T-cell (primary cell): ENCODE results near the gene ABCC1. TPM values are rescaled to one million over a fixed set of nuclear protein-coding genes. Genes with fewer than 3 reads are reported as not detected.

ENCODE experiments used
- ATAC-seq, 4 experiments: fragments of 200-7000 bp in 3 of 4; fragments of 150-1000 bp in 1 of 4; cut with Tn5 transposase; replicated peaks in 1 of 4; 1 replicate in 3 of 4; 2 replicates in 1 of 4; pipeline ENCODE4 v1.10.0; 2021; ENCODE audit warnings: moderate library complexity in 3 of 4, mild to moderate bottlenecking in 2 of 4, moderate number of reproducible peaks in 1 of 4
- CTCF ChIA-PET, 2 donors: fragments of 300-600 bp; sonication (Branson Sonifier 250); formaldehyde crosslinking; loops; one replicate each; lab custom pipeline; 2022; ENCODE audit warnings: antibody characterized with exemption in 2 of 2; lab: Charles Lee
- POLR2A ChIA-PET, 2 donors: fragments of 300-600 bp; sonication (Branson Sonifier 250); formaldehyde crosslinking; loops; one replicate each; lab custom pipeline; 2022; ENCODE audit warnings: antibody characterized with exemption in 2 of 2; lab: Charles Lee
- DNase-seq, 35 experiments: peaks; one replicate each; pipeline versions ENCODE4 v3.0.0 to v3.0.0-alpha.2; 2013 to 2023
- H3K27ac ChIP-seq: one replicate; pipeline ENCODE4 v1.5.1; 2013; ENCODE audit warnings: low read length
- H3K27me3 ChIP-seq, 2 experiments: replicated peaks in 1 of 2; 1 replicate in 1 of 2; 2 replicates in 1 of 2; pipeline versions ENCODE4 v1.6.1 to v1.7.0; 2013; ENCODE audit warnings: low read length in 1 of 2, mixed read lengths in 1 of 2; ENCODE audit not compliant: control insufficient read depth in 2 of 2, insufficient read depth in 2 of 2; ENCODE audit errors: extremely low read depth in 1 of 2
- H3K36me3 ChIP-seq, 2 donors: 1 replicate in 1 of 2; 2 replicates in 1 of 2; pipeline versions ENCODE4 v1.6.1 to v1.7.0; 2013; ENCODE audit warnings: low read length in 1 of 2; ENCODE audit not compliant: control insufficient read depth in 2 of 2, insufficient read depth in 1 of 2; ENCODE audit errors: extremely low read depth in 1 of 2
- H3K4me1 ChIP-seq, 2 experiments: 1 replicate in 1 of 2; 2 replicates in 1 of 2; pipeline versions ENCODE4 v1.6.1 to v1.7.0; 2013; ENCODE audit warnings: low read length in 2 of 2, mixed read lengths in 1 of 2; ENCODE audit not compliant: insufficient read depth in 2 of 2, control insufficient read depth in 1 of 2; ENCODE audit errors: extremely low read depth in 1 of 2
- H3K4me3 ChIP-seq, 2 donors: 1 replicate in 1 of 2; 2 replicates in 1 of 2; pipeline versions ENCODE4 v1.5.1 to v1.7.0; 2013; ENCODE audit warnings: mild to moderate bottlenecking in 2 of 2, low read length in 1 of 2, moderate library complexity in 1 of 2; ENCODE audit not compliant: control insufficient read depth in 1 of 2; ENCODE audit errors: extremely low read depth in 1 of 2
- H3K9me3 ChIP-seq: 2 replicates; pipeline ENCODE4 v1.7.0; 2013
- H3K27ac Mint-ChIP-seq, 2 donors: one replicate each; pipeline ENCODE4 v1.8.0; 2020 to 2021; ENCODE audit warnings: mild to moderate bottlenecking in 2 of 2, mixed read lengths in 2 of 2
- H3K27me3 Mint-ChIP-seq, 2 donors: one replicate each; pipeline ENCODE4 v1.8.0; 2021 to 2022; ENCODE audit warnings: mixed read lengths in 2 of 2
- H3K36me3 Mint-ChIP-seq: one replicate; pipeline ENCODE4 v1.8.0; 2021; ENCODE audit warnings: mixed read lengths
- H3K4me1 Mint-ChIP-seq, 3 donors: one replicate each; pipeline ENCODE4 v1.8.0; 2020 to 2022; ENCODE audit warnings: mixed read lengths in 3 of 3, mild to moderate bottlenecking in 1 of 3
- H3K4me3 Mint-ChIP-seq, 3 donors: one replicate each; pipeline ENCODE4 v1.8.0; 2020 to 2022; ENCODE audit warnings: mild to moderate bottlenecking in 3 of 3, mixed read lengths in 3 of 3, moderate library complexity in 3 of 3
- H3K9me3 Mint-ChIP-seq, 3 donors: one replicate each; pipeline ENCODE4 v1.8.0; 2020 to 2022; ENCODE audit warnings: mixed read lengths in 3 of 3
- WGBS: methylation state at CpG from one replicate; pipeline ENCODE4 v1.1.5; 2013; ENCODE audit warnings: missing lambda C conversion rate; ENCODE audit not compliant: insufficient coverage; 5-methylcytosine and 5-hydroxymethylcytosine counted together
- total RNA-seq, 35 experiments: library from RNA in 6 of 35; stranded (reverse) in 6 of 35; fragments of 120-200 nt in 1 of 35; gene quantifications; one replicate each; pipeline versions ENCODE4 v1.2.1 to v1.2.4 and lab custom pipeline; 2013 to 2026

Gene ABCC1
- total RNA-seq, 5 donors from 2014 or later (not counting 1 experiment from before 2014, with no cell fraction given) = 59.4 to 68.1 (median 63.0) TPM

DNA sequence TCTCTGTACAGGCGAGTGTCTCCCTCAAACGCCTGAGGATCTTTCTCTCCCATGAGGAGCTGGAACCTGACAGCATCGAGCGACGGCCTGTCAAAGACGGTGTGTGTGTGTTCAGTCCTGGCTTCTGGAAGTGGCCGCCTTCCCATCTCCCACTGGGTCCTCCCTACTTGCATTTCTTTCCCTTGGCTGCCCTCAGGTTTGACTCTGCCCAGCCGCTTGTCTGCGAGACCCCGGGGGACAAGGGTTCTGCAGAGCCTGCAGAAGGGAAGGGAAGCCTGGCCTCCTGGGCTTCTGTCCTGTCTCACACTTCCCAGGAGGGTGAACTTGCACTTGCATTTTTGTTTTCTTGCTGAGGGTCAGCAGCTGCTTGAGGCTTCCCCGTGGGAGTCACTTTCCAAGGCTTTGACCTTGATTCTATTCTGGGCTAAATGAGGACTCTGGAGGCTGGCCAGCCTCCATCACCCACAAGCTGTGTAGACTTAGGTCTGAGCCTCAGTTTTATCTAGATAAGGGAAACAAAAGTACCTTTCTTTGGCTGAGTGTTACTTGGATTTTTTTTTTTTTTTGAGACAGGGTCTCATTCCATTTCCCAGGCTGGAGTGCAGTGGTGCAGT, 122.3 kb downstream of the ABCC1 start:
- Histone ChIP-seq H3K27me3 (no peaks in the 10 kb centered on the region), H3K4me1 (peaks cover 0 to 21% of the 10 kb centered on the region in 2 experiments), H3K9me3 (no peaks in the 10 kb centered on the region), H3K27ac (no peak overlapping the region), H3K4me3 (no peak overlapping the region), H3K36me3 (peaks cover 9 to 62% of the 10 kb centered on the region in 2 donors)
- no peak overlapping the region for H3K27ac Mint-ChIP-seq
- peaks cover 45% of the 10 kb centered on the region for H3K36me3 Mint-ChIP-seq
- CTCF ChIA-PET = no interaction called here
- H3K4me3 Mint-ChIP-seq = no peak overlapping the region
- no peak for ATAC-seq
- WGBS = 98% methylated on average over 10 of the region's 11 CpGs
- peaks cover 3 to 6% (median 4%) of the 10 kb centered on the region in 3 donors for H3K4me1 Mint-ChIP-seq
- no peaks in the 10 kb centered on the region for H3K9me3 Mint-ChIP-seq
- POLR2A ChIA-PET = no interaction called here
- DNase-seq = no peak
- H3K27me3 Mint-ChIP-seq = no peaks in the 10 kb centered on the region

DNA sequence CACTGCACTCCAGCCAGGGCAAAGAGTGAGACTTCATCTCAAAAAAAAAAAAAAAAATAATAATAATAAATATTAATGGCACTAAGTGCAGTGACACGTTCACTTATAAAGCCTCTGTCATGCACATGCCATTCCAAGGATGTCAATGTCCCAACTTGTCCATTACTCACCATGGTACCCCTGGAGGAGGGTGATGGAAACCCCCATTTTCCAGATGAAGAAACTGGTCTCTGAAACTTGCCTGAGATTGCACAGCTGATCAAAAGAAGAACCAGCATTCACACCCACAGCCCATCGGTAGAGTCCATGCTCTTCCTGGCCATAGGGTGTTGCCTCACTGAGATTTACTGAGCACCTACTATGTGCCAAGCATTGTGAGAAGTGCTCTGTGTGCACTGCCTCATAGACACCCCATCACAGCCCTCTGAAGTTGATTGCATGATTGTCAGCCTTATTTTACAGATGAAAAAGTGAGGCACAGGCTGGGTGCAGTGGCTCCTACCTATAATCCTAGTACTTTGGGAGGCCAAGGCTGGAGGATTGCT, 123.7 kb downstream of the ABCC1 start:
- H3K27ac Mint-ChIP-seq = peak overlapping the region in 1 of 2 donors; percentile 22
- no peak overlapping the region for H3K27ac ChIP-seq
- H3K4me3 Mint-ChIP-seq = no peak overlapping the region
- H3K4me1 Mint-ChIP-seq = peaks cover 3 to 6% (median 4%) of the 10 kb centered on the region in 3 donors
- POLR2A ChIA-PET = no interaction called here
- DNase-seq (no peak), ATAC-seq (no peak)
- H3K9me3 ChIP-seq = no peaks in the 10 kb centered on the region
- H3K27me3 Mint-ChIP-seq = no peaks in the 10 kb centered on the region
- no peaks in the 10 kb centered on the region for H3K27me3 ChIP-seq
- peaks cover 0 to 21% of the 10 kb centered on the region in 2 experiments for H3K4me1 ChIP-seq
- CTCF ChIA-PET = interaction anchor here in 1 of 2 donors (0.6 kb wide), 1 partner anchor 126 kb away, joined by 3 read pairs; no protein-coding TSS in a partner anchor
- peaks cover 47% of the 10 kb centered on the region for H3K36me3 Mint-ChIP-seq
- peaks cover 11 to 62% of the 10 kb centered on the region in 2 donors for H3K36me3 ChIP-seq
- H3K9me3 Mint-ChIP-seq = no peaks in the 10 kb centered on the region
- 90% methylated on average over 2 of the region's 2 CpGs for WGBS
- no peak overlapping the region for H3K4me3 ChIP-seq

DNA sequence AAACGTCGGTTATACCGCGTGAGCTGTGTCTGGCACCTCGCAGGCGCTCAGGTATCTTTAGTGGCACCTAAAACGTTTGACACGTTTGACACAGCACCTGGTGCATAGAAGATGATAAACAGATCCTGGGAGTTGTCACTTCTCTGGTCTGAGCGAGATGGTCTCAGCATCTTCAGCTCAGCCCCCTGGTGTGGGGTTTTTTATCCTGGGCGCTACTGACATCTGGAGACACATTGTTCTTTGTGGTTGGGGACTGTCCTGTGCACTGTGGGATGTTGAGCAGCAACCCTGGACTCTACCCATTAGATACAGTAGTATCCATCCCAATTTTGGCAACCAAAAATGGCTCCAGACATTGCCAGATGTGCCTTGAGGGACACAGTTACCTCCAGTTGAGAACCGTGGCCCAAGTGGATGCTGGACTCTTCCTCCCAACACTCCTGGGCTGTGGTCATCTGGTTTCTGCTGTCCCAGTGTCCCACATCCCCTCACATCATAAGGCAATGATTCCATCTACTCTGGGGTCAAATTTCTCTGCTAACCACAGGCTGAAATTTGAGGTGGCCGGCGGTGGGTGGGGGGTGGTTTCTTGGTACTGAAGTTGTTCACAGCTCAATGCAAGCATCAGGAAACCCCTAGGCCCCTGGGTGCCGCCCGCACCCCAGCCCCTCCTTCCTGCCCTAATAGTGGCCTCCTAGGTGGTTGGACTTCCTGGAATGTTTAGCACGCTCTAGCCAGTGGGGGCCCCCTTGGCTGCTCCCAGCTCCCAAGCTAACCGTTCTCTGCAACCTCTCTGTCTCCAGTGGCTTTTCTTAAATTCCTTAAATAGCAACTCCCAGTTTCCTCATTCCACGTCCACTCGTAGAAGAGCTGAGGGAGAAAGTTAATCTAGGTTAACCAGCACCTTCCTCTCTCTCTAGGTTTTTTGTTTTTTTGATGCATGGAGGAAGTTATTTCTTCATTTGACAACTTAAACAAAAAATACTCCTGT, 124.8 kb downstream of the ABCC1 start:
- POLR2A ChIA-PET = no interaction called here

DNA sequence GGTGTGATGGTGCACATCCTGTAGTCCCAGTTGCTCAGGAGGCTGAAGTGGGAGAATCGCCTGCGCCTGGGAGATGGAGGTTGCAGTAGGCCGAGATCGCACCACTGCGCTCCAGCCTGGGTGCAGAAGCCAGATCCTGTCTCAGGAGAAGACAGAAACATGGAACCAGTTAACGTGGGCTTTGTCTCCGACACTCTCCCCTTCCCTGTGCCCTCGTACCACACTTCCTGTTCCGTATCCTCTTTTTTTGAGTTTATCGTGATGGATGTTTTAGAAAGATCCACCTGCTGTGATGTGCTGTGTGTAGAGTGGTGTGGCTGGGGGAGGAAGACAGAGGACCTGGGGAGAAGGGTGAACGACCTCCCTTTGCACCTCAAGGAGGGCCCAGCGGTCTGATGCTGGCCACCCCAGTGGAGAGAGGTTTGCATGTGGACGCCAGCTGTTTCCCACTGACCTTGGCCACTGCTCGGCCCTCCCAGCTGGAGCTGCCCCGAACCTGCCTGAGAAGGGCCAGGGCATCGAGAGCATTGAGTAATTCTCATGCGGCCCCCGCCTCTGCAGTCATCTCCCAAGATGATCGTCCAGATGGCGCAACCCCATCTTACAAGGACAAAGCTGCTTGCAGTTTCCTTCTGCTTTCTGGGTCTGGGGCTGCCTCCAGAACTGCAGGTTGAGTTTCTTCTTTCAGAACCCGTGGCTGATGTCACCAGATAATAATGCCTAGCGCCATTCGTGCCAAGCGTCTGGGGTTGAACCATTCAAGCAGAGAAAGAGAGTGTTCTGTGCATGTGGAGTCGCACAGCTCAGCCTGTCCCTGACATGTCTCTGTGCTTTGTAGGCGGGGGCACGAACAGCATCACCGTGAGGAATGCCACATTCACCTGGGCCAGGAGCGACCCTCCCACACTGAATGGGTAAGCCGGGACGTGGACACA, 126.3 kb downstream of the ABCC1 start:
- Mint-ChIP-seq H3K27ac (no peak overlapping the region), H3K9me3 (no peaks in the 10 kb centered on the region), H3K27me3 (no peaks in the 10 kb centered on the region), H3K4me1 (peaks cover 3 to 6% (median 4%) of the 10 kb centered on the region in 3 donors), H3K4me3 (no peak overlapping the region), H3K36me3 (peaks cover 58% of the 10 kb centered on the region)
- WGBS = 80% methylated on average over 20 of the region's 31 CpGs
- H3K4me3 ChIP-seq = no peak overlapping the region
- ATAC-seq = no peak
- peaks cover 22 to 65% of the 10 kb centered on the region in 2 donors for H3K36me3 ChIP-seq
- ChIA-PET CTCF (no interaction called here), POLR2A (interaction anchor here in 1 of 2 donors (0.5 kb wide), 1 partner anchor 239 kb away, joined by 3 read pairs; no protein-coding TSS in a partner anchor)
- peak in 13 of 35 experiments; percentile 2 to 42 (median 9) for DNase-seq
- H3K9me3 ChIP-seq = no peaks in the 10 kb centered on the region
- peaks cover 0 to 21% of the 10 kb centered on the region in 2 experiments for H3K4me1 ChIP-seq
- no peaks in the 10 kb centered on the region for H3K27me3 ChIP-seq
- no peak overlapping the region for H3K27ac ChIP-seq

More for the DNA sequence above, 124.8 kb downstream of the ABCC1 start:
- Mint-ChIP-seq H3K36me3 (peaks cover 51% of the 10 kb centered on the region), H3K27me3 (no peaks in the 10 kb centered on the region), H3K4me1 (peaks cover 3 to 6% (median 4%) of the 10 kb centered on the region in 3 donors), H3K27ac (peak overlapping the region in 1 of 2 donors; percentile 76), H3K9me3 (no peaks in the 10 kb centered on the region), H3K4me3 (no peak overlapping the region)
- no peak for ATAC-seq
- Histone ChIP-seq H3K27ac (no peak overlapping the region), H3K27me3 (no peaks in the 10 kb centered on the region), H3K4me3 (no peak overlapping the region), H3K36me3 (peaks cover 22 to 66% of the 10 kb centered on the region in 2 donors), H3K9me3 (no peaks in the 10 kb centered on the region), H3K4me1 (peaks cover 0 to 21% of the 10 kb centered on the region in 2 experiments)
- CTCF ChIA-PET = interaction anchor here in 1 of 2 donors (0.5 kb wide), 1 partner anchor 1910 kb away, joined by 4 read pairs; no protein-coding TSS in a partner anchor
- no peak for DNase-seq
- WGBS = 73% methylated on average over 12 of the region's 19 CpGs

DNA sequence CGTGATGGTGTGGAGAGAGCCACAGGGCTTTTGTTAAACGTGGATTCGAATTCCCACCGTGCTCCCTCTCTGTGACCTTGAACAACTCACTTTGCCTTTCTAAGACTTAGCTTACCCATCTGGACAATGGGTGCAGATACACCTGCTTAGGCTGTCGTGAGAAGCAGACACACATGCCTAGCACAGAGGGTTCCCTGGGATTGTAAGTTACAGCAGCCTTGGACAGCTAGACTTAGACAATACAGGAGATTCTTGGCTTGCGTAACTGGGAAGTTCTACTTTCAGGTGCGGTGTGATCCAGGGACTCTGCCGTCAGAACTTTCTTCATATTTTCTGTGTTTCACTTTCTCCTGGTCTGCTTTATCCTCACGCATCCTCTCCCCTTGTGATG, 127.0 kb downstream of the ABCC1 start:
- Histone ChIP-seq H3K9me3 (no peaks in the 10 kb centered on the region), H3K27me3 (no peaks in the 10 kb centered on the region), H3K4me3 (no peak overlapping the region), H3K36me3 (peaks cover 22 to 64% of the 10 kb centered on the region in 2 donors), H3K4me1 (peaks cover 0 to 21% of the 10 kb centered on the region in 2 experiments), H3K27ac (no peak overlapping the region)
- Mint-ChIP-seq H3K27me3 (no peaks in the 10 kb centered on the region), H3K27ac (no peak overlapping the region), H3K4me3 (no peak overlapping the region), H3K36me3 (peaks cover 61% of the 10 kb centered on the region), H3K9me3 (no peaks in the 10 kb centered on the region), H3K4me1 (peaks cover 3 to 6% (median 4%) of the 10 kb centered on the region in 3 donors)
- ATAC-seq (no peak), DNase-seq (no peak)
- WGBS = 95% methylated on average over 6 of the region's 9 CpGs
- ChIA-PET CTCF (no interaction called here), POLR2A (interaction anchor here in 1 of 2 donors (0.5 to 0.6 kb wide), 2 partner anchors 14 to 240 kb away, joined by 3 read pairs; no protein-coding TSS in a partner anchor)
